Umbilical cord (tissue), 2 donors: ENCODE data around the gene ARMC12. TPM values are rescaled to one million over a fixed set of nuclear protein-coding genes. Genes with fewer than 3 reads are reported as not detected.
"Not testable (repeated sequence)": the region's sequence is repeated elsewhere in the genome, so short reads cannot be mapped to it uniquely, and the experiment has no call there.

Experiments
- DNase-seq: peaks from one replicate; pipeline ENCODE4 v3.0.0-alpha.2; 2015; ENCODE audit warnings: low spot score
- total RNA-seq: library from RNA; depleted of rRNA; stranded (reverse); fragments of >200 nt; gene quantifications from one replicate; pipeline ENCODE4 v1.2.3, GENCODE V29; 2014; ENCODE audit warnings: low replicate concordance; ENCODE audit not compliant: insufficient read depth

ARMC12 gene
- total RNA-seq, 1 donor from 2014 or later, result not detected

GRCh38 chr6:35734319-35734718 lies 2.5 kb upstream of the ARMC12 start:
- not testable (repeated sequence) for DNase-seq

DNA sequence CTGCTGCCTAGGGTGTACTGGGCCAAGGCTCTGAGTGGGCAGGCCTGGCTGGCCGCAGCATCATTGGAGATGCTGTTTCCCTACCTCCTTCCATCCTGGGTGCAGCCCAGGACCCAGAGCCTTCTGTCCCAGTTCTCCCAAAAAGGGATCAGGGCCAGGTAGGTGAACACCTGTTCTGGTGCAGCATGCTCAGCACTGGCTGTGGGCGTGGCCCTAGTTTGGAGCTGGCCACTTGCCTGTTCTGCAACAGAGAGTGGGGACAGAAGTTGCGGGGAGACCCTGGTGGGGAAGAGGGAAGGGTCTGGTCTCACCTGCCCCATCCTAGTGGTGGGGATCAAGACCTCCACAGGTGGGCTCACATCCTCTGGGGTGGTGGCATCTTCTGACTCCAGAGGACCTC lies 1.4 kb upstream of the ARMC12 start:
- DNase-seq, result no peak

GRCh38 chr6:35736253-35736894 lies 458 bp upstream of the ARMC12 start:
- peak; percentile 78 for DNase-seq

DNA sequence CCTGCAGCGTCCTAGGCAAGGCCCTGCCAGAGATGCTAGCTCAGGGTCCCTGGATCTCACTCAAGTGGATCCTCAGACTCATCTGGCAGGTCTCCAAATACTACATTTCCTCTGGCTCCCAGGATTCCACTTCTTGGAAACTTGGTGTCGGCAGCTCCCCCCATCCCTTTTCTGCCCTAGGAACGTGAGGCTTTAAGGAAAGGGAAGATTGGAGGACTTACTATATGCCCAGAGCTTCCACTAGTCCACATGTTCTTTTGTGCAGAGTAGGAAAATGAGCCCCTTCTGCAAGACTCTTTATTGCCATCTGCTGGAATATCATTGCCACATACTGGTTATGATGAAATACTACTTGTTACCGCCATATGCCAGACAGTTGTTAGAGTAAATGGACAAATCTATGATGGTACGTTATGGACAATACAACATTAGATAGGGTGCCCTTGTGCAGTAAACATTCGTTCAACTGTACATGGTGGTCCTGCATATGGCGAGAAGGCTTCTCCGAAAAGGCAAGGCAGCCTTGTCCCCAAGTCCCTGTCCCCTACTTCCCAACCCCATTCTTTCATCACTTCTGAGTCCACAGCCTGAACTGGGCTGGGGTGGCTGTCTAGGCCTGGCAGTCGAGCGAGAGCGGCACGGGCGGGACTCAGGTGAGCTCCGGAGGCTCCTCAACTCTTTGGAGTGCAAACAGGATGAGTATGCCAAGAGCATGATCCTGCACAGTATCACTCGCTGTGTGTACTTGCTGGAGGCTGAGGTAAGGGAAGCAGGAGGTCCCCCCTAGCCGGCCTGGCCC lies 780 bp downstream of the ARMC12 start:
- DNase-seq, result peak; percentile 84

DNA sequence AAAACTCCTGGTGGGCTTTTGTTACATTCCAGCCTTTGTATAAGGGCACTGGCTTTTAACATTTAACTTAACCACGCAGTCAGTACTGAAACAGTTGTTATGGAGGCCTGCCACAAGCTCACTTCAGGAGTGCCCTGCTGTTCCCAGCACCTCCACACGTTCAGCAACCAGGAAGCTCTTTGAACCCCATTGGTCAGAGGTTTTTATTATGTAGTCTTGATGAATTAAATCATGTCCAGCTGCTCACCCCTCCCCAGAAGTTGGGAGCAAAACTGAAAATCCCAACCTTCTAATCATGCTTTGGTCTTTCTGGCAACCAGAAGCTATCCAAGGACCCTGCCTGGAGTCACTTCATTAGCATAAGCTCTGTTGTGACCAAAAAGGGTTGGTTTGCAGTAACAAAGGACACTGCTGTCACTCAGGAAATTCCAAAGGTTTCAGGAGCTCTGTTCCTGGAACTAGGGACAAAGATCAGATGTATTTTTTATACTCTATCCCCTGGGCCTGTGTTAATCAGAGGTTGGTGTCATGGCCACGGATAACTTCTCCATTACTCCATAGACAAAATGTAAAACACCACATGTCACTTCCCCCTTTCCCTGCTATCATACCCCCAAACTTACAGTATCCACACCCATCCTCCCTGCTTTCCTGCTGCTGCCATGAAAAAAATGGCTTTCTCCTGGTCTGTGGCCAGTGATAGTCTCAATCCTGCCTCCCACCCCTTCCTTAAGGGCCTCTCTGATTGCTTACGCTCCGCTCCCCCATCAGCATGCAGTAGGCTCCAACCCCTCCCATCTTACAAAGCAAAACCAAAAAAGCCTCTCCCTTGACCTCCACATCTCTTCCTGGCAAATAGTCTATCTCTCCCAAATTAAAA lies 3.1 kb downstream of the ARMC12 start:
- no peak for DNase-seq

DNA sequence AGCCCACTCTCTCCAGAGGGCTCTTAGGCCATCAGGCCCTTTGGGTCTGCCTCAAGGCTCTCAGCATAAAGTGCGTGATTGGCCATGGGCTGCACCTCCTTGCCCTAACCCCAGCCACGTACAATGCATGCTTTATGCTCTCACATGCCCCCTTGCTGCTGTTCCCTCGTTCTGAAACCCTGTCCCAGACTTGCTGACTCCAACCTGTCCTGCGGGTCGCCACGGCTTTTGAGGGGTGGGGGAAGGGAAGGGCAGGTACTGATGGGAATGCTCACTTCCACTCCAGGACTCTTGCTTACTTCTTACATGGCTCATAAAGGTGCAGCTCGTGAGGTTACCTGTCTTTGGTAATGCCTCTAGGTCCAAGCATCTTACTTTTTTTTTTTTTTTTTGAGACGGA lies 6.0 kb downstream of the ARMC12 start:
- DNase-seq, result no peak

GRCh38 chr6:35745509-35745908 lies 8.7 kb downstream of the ARMC12 start:
- no peak for DNase-seq

GRCh38 chr6:35746516-35746915 lies 9.7 kb downstream of the ARMC12 start:
- no peak for DNase-seq

- DNase-seq, result no peak
These were observed 11.0 kb downstream of the ARMC12 start for GRCh38 chr6:35747877-35748276.

GRCh38 chr6:35750557-35750956 lies 13.7 kb downstream of the ARMC12 start:
- no peak for DNase-seq

GRCh38 chr6:35751594-35751993 lies 14.8 kb downstream of the ARMC12 start:
- DNase-seq, result no peak

- DNase-seq, result no peak
These were observed 15.5 kb downstream of the ARMC12 start for GRCh38 chr6:35752330-35752729.

- DNase-seq, result no peak
These were observed 17.8 kb downstream of the ARMC12 start for GRCh38 chr6:35754452-35755277.

GRCh38 chr6:35755278-35755924 lies 18.6 kb downstream of the ARMC12 start:
- no peak for DNase-seq

DNA sequence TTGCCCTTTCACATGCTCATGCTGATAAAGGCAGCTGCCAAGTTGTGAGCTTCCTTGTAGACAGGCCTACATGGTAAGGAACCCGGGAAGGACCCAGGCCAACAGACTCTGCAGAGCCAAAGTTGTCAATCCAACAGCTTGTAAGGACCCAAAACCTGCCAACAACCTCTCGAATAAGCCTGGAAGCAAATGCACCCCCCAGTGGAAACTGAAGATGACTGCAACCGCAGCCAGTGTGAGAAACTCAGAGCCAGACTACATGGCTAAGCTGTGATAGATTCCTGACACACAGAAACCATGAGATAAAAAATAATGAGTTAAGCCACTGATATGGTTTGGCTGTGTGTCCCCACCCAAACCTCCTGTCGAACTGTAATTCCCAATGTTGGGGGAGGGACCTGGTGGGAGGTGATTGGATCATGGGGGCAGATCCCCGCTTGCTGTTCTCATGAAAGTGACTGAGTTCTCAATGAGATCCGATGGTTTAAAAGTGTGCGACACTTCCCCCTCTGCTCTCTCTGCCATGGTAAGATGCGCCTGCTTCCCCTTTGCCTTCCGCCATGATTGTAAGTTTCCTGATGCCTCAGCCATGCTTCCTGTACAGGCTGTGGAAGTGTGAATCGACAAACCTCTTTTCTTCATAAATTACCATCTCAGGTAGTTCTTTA lies 20.8 kb downstream of the ARMC12 start:
- DNase-seq, result peak; percentile 36

GRCh38 chr6:35759426-35759825 lies 22.6 kb downstream of the ARMC12 start:
- no peak for DNase-seq

DNA sequence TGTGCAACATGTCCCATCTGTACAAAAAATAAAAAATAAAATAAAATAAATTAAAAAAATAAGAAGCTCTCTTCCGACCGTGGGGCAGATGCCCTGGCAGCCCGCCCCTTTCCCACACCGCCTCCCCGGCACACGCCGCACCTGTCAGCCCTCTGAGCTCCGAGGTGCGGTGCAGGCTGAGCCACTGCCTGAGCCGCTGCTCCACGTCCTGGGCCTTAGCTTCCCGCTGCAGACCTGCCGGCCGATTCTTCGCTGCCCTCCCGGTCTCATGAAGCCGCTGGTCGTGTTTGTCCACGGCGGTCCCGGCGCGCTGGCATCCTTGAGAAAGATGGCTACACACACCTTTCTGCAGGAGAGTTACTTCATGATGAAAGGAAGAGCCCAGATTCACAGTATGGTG lies 28.9 kb downstream of the ARMC12 start:
- no peak for DNase-seq

DNA sequence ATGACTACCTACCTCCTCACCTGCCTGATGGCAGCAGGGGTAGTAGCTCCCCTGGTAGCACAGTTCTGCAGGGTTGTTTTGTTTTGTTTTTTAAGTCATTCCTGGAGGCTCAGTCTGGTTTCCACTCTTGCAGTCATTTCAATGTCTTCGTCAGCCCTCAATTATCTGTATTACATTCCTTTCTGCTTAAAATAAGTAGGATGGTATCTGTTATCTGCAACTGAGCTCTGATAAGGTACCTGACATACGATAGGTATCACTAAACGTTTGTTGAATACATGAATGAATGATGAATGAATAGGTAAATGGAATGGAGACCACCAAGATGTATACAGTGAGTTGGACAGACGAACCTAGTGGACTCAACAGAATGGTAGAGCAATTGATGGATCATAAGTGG lies 32.4 kb downstream of the ARMC12 start:
- no peak for DNase-seq

GRCh38 chr6:35771343-35771627 lies 34.5 kb downstream of the ARMC12 start:
- no peak for DNase-seq

GRCh38 chr6:35774116-35774794 lies 37.4 kb downstream of the ARMC12 start:
- DNase-seq, result no peak
